Cardiac fibroblast (primary cell): ENCODE results near the gene ATP9B.

Experiments
- DNase-seq, 2 donors: peaks; one replicate each; pipeline versions ENCODE4 v3.0.0 to v3.0.0-alpha.2; 2010; ENCODE audit warnings: low read depth in 2 of 2
- H3K4me3 ChIP-seq, 2 donors: replicated peaks in 1 of 2; 1 replicate in 1 of 2; 2 replicates in 1 of 2; pipeline ENCODE4 v1.5.1; 2011; ENCODE audit warnings: low read depth in 2 of 2, low read length in 2 of 2, mild to moderate bottlenecking in 2 of 2, moderate library complexity in 1 of 2
- TF ChIP-seq, protein P1 (sequence below): IDR thresholded peaks from one replicate; pipeline ENCODE4 v1.5.1; 2011; ENCODE audit warnings: low read depth, mild to moderate bottlenecking, low read length, inconsistent platforms

The ATP9B gene

DNA sequence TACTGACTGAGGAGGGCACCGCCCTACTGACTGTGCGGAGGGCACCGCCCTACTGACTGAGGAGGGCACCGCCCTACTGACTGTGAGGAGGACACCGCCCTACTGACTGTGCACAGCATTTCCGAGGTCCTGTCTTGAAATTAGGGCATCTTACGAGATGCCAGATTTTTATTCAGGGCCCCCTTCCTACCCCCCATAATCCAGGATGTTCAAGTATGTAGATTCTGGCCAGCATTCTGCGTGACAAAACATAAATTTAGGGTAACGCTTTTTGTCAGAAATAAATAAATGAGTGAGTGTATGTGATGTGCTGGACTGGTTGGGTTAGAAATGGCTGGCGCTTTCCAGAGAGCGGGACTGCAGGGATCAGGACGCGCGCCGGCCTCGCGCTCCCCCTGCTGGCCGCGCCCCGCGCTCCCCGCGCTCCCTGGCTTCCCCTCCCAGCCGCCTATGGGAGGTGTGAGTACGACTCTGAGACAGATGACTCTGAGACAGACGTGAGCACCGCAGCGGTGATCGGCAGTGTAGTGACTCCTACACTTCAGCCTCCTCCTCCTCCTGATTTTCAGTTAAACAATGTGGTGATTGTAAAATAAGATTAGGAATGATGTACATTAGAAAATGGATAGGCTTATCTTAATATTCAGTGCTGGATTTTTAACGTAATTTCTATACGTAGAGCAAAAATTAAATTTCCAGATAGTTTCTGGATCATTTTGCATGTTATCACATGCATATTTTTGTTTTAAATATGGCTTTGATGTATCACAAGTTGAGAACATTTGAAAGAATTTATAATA lies 177.3 kb downstream of the ATP9B start:
- TF ChIP-seq, protein P1, sequence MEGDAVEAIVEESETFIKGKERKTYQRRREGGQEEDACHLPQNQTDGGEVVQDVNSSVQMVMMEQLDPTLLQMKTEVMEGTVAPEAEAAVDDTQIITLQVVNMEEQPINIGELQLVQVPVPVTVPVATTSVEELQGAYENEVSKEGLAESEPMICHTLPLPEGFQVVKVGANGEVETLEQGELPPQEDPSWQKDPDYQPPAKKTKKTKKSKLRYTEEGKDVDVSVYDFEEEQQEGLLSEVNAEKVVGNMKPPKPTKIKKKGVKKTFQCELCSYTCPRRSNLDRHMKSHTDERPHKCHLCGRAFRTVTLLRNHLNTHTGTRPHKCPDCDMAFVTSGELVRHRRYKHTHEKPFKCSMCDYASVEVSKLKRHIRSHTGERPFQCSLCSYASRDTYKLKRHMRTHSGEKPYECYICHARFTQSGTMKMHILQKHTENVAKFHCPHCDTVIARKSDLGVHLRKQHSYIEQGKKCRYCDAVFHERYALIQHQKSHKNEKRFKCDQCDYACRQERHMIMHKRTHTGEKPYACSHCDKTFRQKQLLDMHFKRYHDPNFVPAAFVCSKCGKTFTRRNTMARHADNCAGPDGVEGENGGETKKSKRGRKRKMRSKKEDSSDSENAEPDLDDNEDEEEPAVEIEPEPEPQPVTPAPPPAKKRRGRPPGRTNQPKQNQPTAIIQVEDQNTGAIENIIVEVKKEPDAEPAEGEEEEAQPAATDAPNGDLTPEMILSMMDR = peak; percentile 62
- peak; percentile 78 to 82 for DNase-seq
- H3K4me3 ChIP-seq = peak overlapping the region; percentile 13 to 28

DNA sequence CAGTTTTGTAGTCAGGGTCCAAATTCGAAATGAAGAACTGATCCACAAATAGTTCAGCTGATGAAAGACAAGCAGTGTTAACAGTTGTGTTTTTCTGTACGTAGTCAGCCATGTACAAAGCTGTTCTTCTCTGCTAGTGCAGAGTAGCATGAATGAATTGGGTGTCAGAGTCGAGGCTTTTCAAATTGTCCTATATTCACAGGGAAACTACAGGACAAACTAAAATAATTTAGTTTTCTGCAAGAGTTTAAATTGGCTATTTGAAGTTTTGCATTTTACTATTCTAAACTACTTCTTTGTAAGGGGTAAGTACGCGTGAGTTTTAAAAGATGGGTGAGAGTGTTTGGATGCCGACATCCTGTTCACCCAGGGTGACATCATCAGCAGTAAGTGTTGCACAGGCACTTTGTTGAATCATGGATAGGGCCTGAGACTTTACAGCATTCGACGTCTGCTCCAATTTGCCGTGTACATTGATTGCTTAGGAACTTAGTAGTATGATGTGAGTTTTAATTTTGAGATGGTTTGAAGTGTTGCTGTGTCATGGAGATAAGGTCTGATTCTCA lies 179.4 kb downstream of the ATP9B start:
- H3K4me3 ChIP-seq = no peak overlapping the region
- TF ChIP-seq, protein P1 = no peak
- peak; percentile 3 to 18 for DNase-seq

DNA sequence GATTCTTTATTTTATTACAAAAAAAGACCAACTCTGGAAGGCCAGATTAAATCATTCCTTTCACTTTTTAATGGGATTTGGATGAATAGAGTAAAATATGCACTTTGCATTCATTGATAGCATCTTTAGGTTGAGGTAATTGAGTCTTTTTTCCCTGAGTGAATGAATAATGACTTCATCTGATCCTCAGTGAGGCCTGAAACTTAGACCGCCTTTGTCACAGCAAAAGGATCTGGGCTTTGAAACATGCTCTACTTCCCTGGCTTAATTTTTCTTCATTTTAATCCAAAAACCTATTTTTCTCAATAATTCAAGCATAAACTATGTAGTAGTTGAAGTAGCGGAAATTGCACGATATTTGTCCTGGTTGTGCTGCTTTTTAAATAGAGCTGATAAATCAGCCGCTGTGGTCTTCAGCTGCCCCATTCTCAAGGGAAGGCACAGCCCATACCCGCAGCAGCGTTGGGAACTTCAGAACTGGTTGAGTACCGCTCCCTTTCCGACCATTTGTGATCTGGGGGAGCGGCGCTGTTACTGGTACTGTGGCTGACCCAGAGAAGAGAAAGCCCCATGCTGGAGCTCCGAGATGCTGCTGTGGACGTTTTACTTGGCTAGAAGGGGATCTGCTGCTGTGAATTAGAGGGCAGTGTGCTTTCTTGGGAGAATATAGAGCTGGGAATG lies 181.2 kb downstream of the ATP9B start:
- TF ChIP-seq, protein P1 = no peak

DNA sequence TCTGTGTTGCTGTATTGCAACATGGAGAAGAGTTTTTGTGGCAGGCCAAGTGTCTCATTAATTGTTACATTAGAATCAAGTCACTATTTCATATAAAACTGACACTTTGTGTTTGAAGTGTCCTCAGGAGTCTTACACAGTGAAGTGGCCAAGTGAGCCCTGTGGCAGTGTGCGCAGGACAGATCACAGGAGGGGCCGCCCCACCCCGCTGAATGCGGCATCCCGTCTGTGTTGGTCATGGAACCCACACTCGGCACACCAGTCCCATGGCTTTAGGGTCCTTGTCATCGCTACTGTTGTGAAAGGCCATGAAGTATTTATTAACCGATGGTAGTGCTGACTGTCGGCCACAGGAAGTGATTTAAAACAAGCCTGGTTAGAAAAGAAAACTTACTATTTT lies 181.8 kb downstream of the ATP9B start:
- TF ChIP-seq, protein P1 = no peak
- H3K4me3 ChIP-seq = no peak overlapping the region
- DNase-seq = no peak

More for the DNA sequence above, 181.2 kb downstream of the ATP9B start:
- no peak overlapping the region for H3K4me3 ChIP-seq
- DNase-seq = no peak

DNA sequence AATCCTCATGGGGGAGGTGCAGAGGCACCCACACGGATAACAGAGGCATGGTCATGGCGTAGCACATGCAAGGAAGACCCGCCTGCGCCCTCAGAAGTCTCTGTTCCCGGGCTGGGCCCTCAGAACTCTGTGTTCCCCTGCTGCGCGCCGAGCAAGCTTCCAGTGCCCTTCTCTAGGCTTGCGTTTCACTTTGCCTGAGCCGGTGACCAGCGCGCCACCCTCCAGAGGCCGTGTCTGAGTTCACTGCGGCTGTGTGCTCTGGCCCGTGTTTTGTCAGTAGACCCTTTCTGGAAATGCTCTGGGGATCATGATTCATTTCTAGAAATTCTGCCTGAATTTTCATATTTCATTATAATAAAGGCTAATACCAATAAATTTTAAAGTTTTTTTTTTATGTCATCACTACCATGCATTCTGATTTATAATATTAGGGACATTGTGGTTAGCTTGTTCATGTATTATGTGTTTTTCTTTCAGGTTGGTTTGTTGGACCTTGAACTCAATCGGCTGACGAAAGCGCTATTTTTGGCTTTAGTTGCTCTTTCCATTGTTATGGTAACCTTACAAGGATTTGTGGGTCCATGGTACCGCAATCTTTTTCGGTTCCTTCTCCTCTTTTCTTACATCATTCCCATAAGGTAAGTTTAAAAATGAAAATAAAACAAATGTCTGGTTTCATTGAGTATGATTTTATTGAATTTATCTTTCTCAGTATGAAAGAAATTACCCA lies 183.9 kb downstream of the ATP9B start:
- TF ChIP-seq, protein P1 = no peak
- DNase-seq = no peak
- H3K4me3 ChIP-seq = no peak overlapping the region

DNA sequence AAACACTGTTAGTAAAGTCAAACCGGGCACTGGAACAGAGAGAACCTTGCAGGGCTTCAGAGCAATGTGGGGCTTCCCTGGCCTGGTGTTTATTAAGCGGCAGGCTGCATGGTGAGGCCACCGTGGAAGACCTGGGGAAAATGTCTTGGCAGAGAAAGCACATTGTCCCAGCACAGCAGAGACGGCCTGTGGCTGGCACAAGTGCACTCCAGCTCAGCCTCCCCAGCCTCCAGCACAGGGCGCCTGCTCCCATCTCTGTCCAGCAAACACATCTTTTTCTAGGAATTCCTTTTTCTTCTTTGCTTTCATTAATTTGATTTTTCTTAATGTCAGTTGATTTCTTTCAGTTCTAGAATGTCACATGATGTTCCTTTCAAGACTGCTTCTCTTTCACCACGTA lies 188.3 kb downstream of the ATP9B start:
- TF ChIP-seq, protein P1 = no peak
- no peak overlapping the region for H3K4me3 ChIP-seq
- DNase-seq = no peak
